Islet of Langerhans (tissue), 1 donor: ENCODE results near the gene PIM3.
"Not testable (repeated sequence)": the region's sequence is repeated elsewhere in the genome, so short reads cannot be mapped to it uniquely, and the experiment has no call there.

Source experiments
- FAIRE-seq: peaks from one replicate; lab custom pipeline; 2011; peaks lifted over from hg19 to GRCh38; lab: Jason Lieb, UNC

Gene PIM3

GRCh38 chr22:49943771-49944398 is 16.7 kb upstream of the PIM3 start:
- FAIRE-seq: no peak

GRCh38 chr22:49944399-49944891 is 16.1 kb upstream of the PIM3 start:
- FAIRE-seq: no peak

DNA sequence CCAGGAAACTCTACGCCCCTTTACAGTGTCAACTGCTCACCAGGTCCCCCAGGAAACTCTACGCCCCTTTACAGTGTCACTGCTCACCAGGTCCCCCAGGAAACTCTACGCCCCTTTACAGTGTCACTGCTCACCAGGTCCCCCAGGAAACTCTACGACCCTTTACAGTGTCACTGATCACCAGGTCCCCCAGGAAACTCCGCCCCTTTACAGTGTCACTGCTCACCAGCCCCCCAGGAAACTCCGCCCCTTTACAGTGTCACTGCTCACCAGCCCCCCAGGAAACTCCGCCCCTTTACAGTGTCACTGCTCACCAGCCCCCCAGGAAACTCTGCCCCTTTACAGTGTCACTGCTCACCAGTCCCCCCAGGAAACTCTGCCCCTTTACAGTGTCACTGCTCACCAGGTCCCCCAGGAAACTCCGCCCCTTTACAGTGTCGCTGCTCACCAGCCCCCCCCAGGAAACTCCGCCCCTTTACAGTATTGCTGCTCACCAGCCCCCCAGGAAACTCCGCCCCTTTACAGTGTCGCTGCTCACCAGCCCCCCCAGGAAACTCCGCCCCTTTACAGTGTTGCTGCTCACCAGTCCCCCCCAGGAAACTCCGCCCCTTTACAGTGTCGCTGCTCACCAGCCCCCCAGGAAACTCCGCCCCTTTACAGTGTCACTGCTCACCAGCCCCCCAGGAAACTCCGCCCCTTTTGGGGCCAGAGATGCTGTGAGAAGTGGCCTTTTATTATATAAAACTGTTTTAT is 15.4 kb upstream of the PIM3 start:
- not testable (repeated sequence) for FAIRE-seq

DNA sequence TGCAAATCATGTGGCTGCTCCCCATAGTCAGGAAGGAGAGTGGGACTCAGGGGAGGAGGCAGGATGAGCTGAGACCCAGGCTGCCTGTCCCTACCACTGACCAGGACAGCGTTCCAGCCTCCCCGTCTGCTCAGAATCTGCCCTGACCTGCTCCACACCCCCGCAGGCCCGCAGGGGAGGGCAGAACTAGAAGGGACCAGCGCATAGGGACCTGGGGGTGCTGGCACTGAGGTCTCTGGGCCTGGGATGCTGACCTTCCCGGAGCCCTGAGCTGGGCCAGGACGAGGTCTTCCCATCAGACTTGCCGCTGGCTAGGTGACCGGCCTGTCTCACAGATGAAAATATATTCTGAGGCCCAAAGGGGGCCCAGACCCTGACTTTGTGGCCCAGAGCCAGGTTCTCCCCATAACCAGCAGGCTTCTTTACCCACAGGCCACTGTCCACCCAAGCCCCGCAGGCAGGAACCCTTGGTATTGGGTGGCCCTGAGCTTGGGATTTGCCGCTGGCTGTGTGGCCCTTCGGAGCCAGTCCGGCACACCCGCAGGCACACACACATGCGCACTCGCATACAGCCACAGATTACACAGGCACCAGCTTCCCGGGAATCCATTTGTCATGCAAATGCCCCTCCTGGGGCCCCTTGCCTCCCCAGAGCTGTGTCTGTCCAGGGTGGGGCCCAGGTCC is 13.8 kb upstream of the PIM3 start:
- no peak for FAIRE-seq

- no peak for FAIRE-seq
Measured at GRCh38 chr22:49947296-49947622, 13.3 kb upstream of the PIM3 start.

GRCh38 chr22:49948116-49948957 is 12.2 kb upstream of the PIM3 start:
- no peak for FAIRE-seq

GRCh38 chr22:49948958-49949913 is 11.3 kb upstream of the PIM3 start:
- no peak for FAIRE-seq

DNA sequence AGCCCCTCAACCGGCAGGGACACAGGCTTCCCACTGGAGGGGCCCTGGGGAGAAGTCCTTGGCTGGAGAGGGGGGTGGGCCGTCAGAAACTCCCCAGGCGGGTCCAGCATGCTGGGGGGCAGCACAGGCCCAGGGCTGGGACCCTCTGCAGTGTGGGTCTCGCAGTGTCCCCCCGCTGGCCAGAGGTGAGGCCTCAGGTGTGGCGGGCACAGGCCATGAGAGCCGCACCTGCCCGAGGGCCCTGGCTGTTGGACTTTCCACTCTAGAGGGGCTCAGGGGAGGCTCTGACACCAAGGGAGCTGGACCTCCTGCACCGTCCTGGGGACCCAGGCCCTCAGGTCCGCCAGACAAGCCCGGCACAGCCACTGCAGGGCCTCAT is 10.7 kb upstream of the PIM3 start:
- no peak for FAIRE-seq

GRCh38 chr22:49950396-49950994 is 10.1 kb upstream of the PIM3 start:
- no peak for FAIRE-seq

- no peak for FAIRE-seq
Measured at GRCh38 chr22:49951000-49951677, 9.4 kb upstream of the PIM3 start.

DNA sequence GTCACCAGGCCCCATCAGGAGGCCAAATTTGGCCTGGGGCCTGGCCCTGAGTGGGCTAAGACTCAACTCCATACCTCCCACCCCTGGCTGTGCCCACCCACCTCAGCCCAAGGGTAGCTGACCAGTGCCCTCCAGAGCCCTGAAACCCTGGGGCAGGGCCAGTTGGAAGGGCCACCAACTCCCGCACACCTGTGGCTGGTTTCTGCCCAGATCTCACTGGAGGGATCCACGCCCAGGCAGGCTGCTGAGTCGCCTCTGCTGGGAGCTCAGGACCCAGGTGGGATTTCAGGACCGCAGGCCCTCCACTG is 8.9 kb upstream of the PIM3 start:
- no peak for FAIRE-seq

- no peak for FAIRE-seq
Measured at GRCh38 chr22:49951986-49952896, 8.3 kb upstream of the PIM3 start.

DNA sequence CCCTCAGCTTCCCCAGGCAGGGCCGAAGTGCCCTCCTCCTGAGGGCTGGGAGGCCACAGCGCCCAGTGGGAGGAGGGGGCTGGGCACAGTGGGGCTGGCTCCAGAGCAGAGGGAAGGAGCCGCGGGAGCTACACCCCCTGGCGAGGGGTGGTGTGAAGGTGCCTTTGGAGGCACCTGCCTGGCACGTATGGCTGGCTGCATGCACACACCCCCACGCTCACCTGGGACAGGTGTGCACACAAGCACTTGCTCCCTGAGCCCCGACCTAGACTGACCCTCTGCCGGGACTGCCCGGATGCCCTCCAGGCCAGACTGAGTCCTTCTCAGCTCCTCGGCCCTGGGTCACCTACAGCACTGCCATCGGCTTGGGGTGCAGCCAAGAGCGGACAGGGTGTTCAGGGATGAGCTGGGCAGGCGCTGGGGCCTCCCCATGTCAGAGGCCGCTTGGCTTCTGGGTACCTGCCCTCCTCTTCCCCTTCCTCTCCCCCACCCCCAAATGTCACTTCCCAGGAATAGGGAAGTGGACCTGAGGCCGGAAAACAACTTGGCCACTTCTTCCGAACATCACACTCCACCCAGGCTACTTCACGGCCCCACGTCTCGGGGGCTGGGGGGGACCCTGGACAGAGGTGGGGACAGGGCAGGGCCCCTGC is 7.4 kb upstream of the PIM3 start:
- FAIRE-seq: no peak

- FAIRE-seq: no peak
Measured at GRCh38 chr22:49953680-49954344, 6.8 kb upstream of the PIM3 start.

DNA sequence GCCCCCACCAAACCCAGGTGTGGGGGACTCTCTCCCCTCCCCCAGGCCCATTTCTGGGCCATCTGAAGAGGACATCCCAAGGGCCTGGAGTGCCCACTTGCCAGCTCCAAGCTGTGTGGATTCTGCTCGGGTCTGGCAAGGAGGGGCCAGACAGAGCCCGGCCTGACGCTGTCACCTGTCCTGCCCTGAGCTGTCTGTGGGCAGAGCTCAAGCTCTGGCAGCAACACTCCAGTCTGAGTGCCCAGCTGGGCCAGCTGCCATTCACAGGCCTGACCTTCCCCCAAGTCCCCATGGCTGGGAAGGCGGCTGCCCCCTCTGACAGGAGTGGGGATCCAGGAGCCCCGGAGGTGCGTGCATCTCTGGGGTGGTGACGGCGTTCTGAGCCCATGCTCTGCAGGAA is 6.2 kb upstream of the PIM3 start:
- FAIRE-seq: no peak

DNA sequence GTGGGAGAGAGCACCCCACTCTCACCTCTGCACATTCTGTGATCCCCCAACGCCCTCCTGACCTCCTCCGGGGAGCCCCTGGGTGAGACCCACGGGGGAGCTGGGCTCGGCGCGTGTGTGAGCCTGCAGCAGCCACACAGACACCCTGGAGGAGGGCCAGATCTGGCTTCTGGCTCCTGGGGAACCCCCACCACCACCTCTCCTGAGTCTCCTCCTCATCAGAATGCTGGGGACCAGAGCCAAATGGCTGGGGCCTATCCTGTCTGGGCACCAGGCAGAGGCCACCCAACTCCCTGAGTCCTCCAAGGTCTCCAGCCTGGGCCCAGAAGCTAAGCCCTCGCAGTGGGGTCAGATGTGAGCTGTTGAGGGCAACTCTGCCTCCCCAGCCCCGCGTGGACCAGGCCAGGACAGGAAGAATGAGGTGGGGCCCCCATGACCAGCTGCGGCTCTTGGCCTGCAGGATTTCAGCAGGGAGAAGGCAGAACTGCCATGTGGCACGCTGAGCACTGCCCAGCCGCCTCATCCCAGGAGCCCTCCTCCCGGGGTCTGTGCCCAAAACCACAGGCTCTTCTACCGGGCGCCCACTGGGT is 5.5 kb upstream of the PIM3 start:
- FAIRE-seq: no peak

GRCh38 chr22:49955581-49956417 is 4.8 kb upstream of the PIM3 start:
- no peak for FAIRE-seq
